Brain microvascular endothelial cell (primary cell): ENCODE results near the gene FOXE3.

Experiments
- DNase-seq: peaks from one replicate; pipeline ENCODE4 v3.0.0-alpha.2; 2020
- H3K27ac ChIP-seq: fragments of 250-450 bp; sonication (Bioruptor Pico); 2 replicates; pipeline ENCODE4 v1.5.1; 2020; ENCODE audit warnings: mild to moderate bottlenecking, moderate library complexity
- H3K27me3 ChIP-seq: fragments of 250-450 bp; sonication (Bioruptor Pico); replicated peaks from 2 replicates; pipeline ENCODE4 v1.5.1; 2020; ENCODE audit warnings: mild to moderate bottlenecking
- H3K36me3 ChIP-seq: fragments of 250-450 bp; sonication (Bioruptor Pico); replicated peaks from 2 replicates; pipeline ENCODE4 v1.5.1; 2020; ENCODE audit warnings: mild to moderate bottlenecking
- H3K4me3 ChIP-seq: 2 replicates; pipeline ENCODE4 v1.5.1; 2011; ENCODE audit warnings: low read depth, mild to moderate bottlenecking, control low read depth, low read length, moderate library complexity
- CTCF ChIP-seq: IDR thresholded peaks from 2 replicates; pipeline ENCODE4 v1.5.1; 2011; ENCODE audit warnings: low read depth, mild to moderate bottlenecking, moderate library complexity, low read length, control low read depth, inconsistent platforms; ENCODE audit errors: missing control alignments
- in situ Hi-C: cut with HindIII; loops from 2 replicates; pipeline ENCODE4 v1.10.0; 2017; ENCODE audit warnings: low sequenced_read_pairs, low pct_ligation_motif_present

FOXE3 gene

GRCh38 chr1:47465605-47466004 is 49.5 kb downstream of the FOXE3 start:
- no peak for DNase-seq
- H3K27me3 ChIP-seq: peaks cover 6% of the 10 kb centered on the region
- H3K27ac ChIP-seq: no peak overlapping the region
- H3K36me3 ChIP-seq: no peaks in the 10 kb centered on the region
- TF ChIP-seq CTCF: no peak
- no peak overlapping the region for H3K4me3 ChIP-seq
- in situ Hi-C loops: no loop called here
